MM.1S (cell line): ENCODE results near the gene VPS9D1.
"Not testable (repeated sequence)": the region's sequence is repeated elsewhere in the genome, so short reads cannot be mapped to it uniquely, and the experiment has no call there.

ENCODE experiments used
- DNase-seq: peaks from one replicate; pipeline ENCODE4 v3.0.0-alpha.2; 2015
- H2AFZ ChIP-seq: fragments of 300-600 bp; sonication (generic); 2 replicates; pipeline ENCODE4 v1.6.0; 2016; ENCODE audit warnings: antibody characterized with exemption, low read length
- H3F3A ChIP-seq: fragments of 300-600 bp; sonication (generic); 2 replicates; pipeline ENCODE4 v1.6.1; 2016; ENCODE audit warnings: mild to moderate bottlenecking, antibody characterized with exemption, low read length, moderate library complexity, mixed read lengths; ENCODE audit not compliant: insufficient read depth
- H3K27ac ChIP-seq: fragments of 300-600 bp; sonication (generic); 2 replicates; pipeline ENCODE4 v1.5.1; 2016; ENCODE audit warnings: mild to moderate bottlenecking, low read length
- H3K27me3 ChIP-seq: fragments of 300-600 bp; sonication (generic); replicated peaks from 2 replicates; pipeline ENCODE4 v1.6.0; 2016; ENCODE audit warnings: low read length; ENCODE audit not compliant: insufficient read depth
- H3K36me3 ChIP-seq: fragments of 300-600 bp; sonication (generic); replicated peaks from 2 replicates; pipeline ENCODE4 v1.6.1; 2016; ENCODE audit warnings: mild to moderate bottlenecking, low read length, mixed read lengths; ENCODE audit not compliant: insufficient read depth
- H3K4me1 ChIP-seq: fragments of 300-600 bp; sonication (generic); 2 replicates; pipeline ENCODE4 v1.6.1; 2016; ENCODE audit warnings: low read length, mixed read lengths
- H3K4me2 ChIP-seq: fragments of 300-600 bp; sonication (generic); 2 replicates; pipeline ENCODE4 v1.6.0; 2016; ENCODE audit warnings: low read depth, low read length
- H3K4me3 ChIP-seq: fragments of 300-600 bp; sonication (generic); 2 replicates; pipeline ENCODE4 v1.5.1; 2016; ENCODE audit warnings: low read length, mixed read lengths
- H3K79me2 ChIP-seq: fragments of 300-600 bp; sonication (generic); 2 replicates; pipeline ENCODE4 v1.6.1; 2016; ENCODE audit warnings: mixed run types, low read length, mixed read lengths
- H3K9ac ChIP-seq: fragments of 300-600 bp; sonication (generic); 2 replicates; pipeline ENCODE4 v1.6.1; 2016; ENCODE audit warnings: low read length, mixed read lengths
- H3K9me2 ChIP-seq: fragments of 300-600 bp; sonication (generic); replicated peaks from 2 replicates; pipeline ENCODE4 v1.6.1; 2016; ENCODE audit warnings: mild to moderate bottlenecking, low read length, mixed read lengths; ENCODE audit not compliant: insufficient read depth
- H3K9me3 ChIP-seq: fragments of 300-600 bp; sonication (generic); replicated peaks from 2 replicates; pipeline ENCODE4 v1.6.1; 2016; ENCODE audit warnings: mild to moderate bottlenecking, low read length, mixed read lengths; ENCODE audit not compliant: insufficient read depth
- H4K20me1 ChIP-seq: fragments of 300-600 bp; sonication (generic); 2 replicates; pipeline ENCODE4 v1.6.1; 2016; ENCODE audit warnings: mild to moderate bottlenecking, low read length, moderate library complexity, mixed read lengths; ENCODE audit not compliant: insufficient read depth
- CTCF ChIP-seq: fragments of 300-600 bp; sonication (generic); IDR thresholded peaks from 2 replicates; pipeline ENCODE4 v1.5.1; 2016; ENCODE audit warnings: antibody characterized with exemption, low read length, mixed read lengths
- EZH2 ChIP-seq: fragments of 300-600 bp; sonication (generic); optimal IDR thresholded peaks from 2 replicates; pipeline ENCODE3; 2017; ENCODE audit warnings: low read depth, mild to moderate bottlenecking, antibody characterized with exemption, low read length, mixed read lengths
- EZH2phosphoT487 ChIP-seq: fragments of 300-600 bp; sonication (generic); IDR thresholded peaks from 2 replicates; pipeline ENCODE4 v1.6.1; 2018; ENCODE audit warnings: antibody characterized with exemption, low read length

Gene VPS9D1

GRCh38 chr16:89678258-89678657 is 42.4 kb downstream of the VPS9D1 start:
- Histone ChIP-seq H3K27me3 (no peaks in the 10 kb centered on the region), H3K4me2 (no peak overlapping the region), H4K20me1 (no peaks in the 10 kb centered on the region), H3K9me3 (no peaks in the 10 kb centered on the region), H3K4me1 (no peaks in the 10 kb centered on the region), H3K4me3 (no peak overlapping the region), H3K79me2 (no peaks in the 10 kb centered on the region), H3K9me2 (no peaks in the 10 kb centered on the region), H3F3A (no peaks in the 10 kb centered on the region), H3K36me3 (no peaks in the 10 kb centered on the region), H2AFZ (no peak overlapping the region), H3K27ac (no peak overlapping the region), H3K9ac (no peak overlapping the region)
- no peak for DNase-seq
- TF ChIP-seq EZH2, result no peak
- no peak for TF ChIP-seq CTCF
- no peak for TF ChIP-seq EZH2phosphoT487

GRCh38 chr16:89672177-89672941 is 48.3 kb downstream of the VPS9D1 start:
- H3K9me2 ChIP-seq, result no peaks in the 10 kb centered on the region
- TF ChIP-seq EZH2phosphoT487 (no peak), CTCF (no peak), EZH2 (no peak)
- DNase-seq, result no peak
- no peak overlapping the region for H3K4me3 ChIP-seq
- no peak overlapping the region for H2AFZ ChIP-seq
- H3K79me2 ChIP-seq, result no peaks in the 10 kb centered on the region
- H4K20me1 ChIP-seq, result no peaks in the 10 kb centered on the region
- no peak overlapping the region for H3K9ac ChIP-seq
- no peak overlapping the region for H3K4me2 ChIP-seq
- no peaks in the 10 kb centered on the region for H3K27me3 ChIP-seq
- no peaks in the 10 kb centered on the region for H3K9me3 ChIP-seq
- H3K36me3 ChIP-seq, result no peaks in the 10 kb centered on the region
- H3K4me1 ChIP-seq, result no peaks in the 10 kb centered on the region
- no peak overlapping the region for H3K27ac ChIP-seq
- no peaks in the 10 kb centered on the region for H3F3A ChIP-seq

- not testable (repeated sequence) for H3K9me2 ChIP-seq, H3K4me3 ChIP-seq, H3F3A ChIP-seq, H4K20me1 ChIP-seq, H3K4me1 ChIP-seq, H3K27ac ChIP-seq, H2AFZ ChIP-seq, H3K36me3 ChIP-seq, H3K9me3 ChIP-seq, H3K79me2 ChIP-seq, H3K27me3 ChIP-seq, DNase-seq, H3K9ac ChIP-seq, H3K4me2 ChIP-seq
Observed at GRCh38 chr16:89671565-89671964, 49.1 kb downstream of the VPS9D1 start.
